SKM-1 treated with dmso at 0.1 percent for 144 hours (cell line): ENCODE measurements around the gene GRK4.
"Not testable (repeated sequence)": the region's sequence is repeated elsewhere in the genome, so short reads cannot be mapped to it uniquely, and the experiment has no call there.

Experiments
- DNase-seq: peaks from one replicate; lab custom pipeline; 2025; ENCODE audit not compliant: unreplicated experiment; lab: John Stamatoyannopoulos, UW

Gene GRK4

GRCh38 chr4:3037957-3038461 lies 74.6 kb downstream of the GRK4 start:
- DNase-seq: no peak

GRCh38 chr4:3039706-3040366 lies 76.5 kb downstream of the GRK4 start:
- DNase-seq: no peak

GRCh38 chr4:3040452-3041191 lies 77.3 kb downstream of the GRK4 start:
- no peak for DNase-seq

- no peak for DNase-seq
These were observed 78.1 kb downstream of the GRK4 start for GRCh38 chr4:3041192-3042142.

GRCh38 chr4:3042226-3042625 lies 78.9 kb downstream of the GRK4 start:
- DNase-seq: no peak

- no peak for DNase-seq
These were observed 80.1 kb downstream of the GRK4 start for GRCh38 chr4:3043282-3044020.

GRCh38 chr4:3044870-3045819 lies 81.8 kb downstream of the GRK4 start:
- peak; percentile 7 for DNase-seq

- no peak for DNase-seq
These were observed 82.8 kb downstream of the GRK4 start for GRCh38 chr4:3046162-3046561.

- no peak for DNase-seq
These were observed 83.3 kb downstream of the GRK4 start for GRCh38 chr4:3046623-3047022.

- peak; percentile 64 for DNase-seq
These were observed 84.3 kb downstream of the GRK4 start for GRCh38 chr4:3047464-3048286.

- not testable (repeated sequence) for DNase-seq
These were observed 87.9 kb downstream of the GRK4 start for GRCh38 chr4:3051141-3051897.

GRCh38 chr4:3054169-3054759 lies 90.9 kb downstream of the GRK4 start:
- DNase-seq: no peak

GRCh38 chr4:3059943-3060342 lies 96.6 kb downstream of the GRK4 start:
- no peak for DNase-seq

GRCh38 chr4:3060946-3061345 lies 97.6 kb downstream of the GRK4 start:
- DNase-seq: no peak

- DNase-seq: peak; percentile 74
These were observed 99.1 kb downstream of the GRK4 start for GRCh38 chr4:3062471-3062870.

- DNase-seq: no peak
These were observed 102.2 kb downstream of the GRK4 start for GRCh38 chr4:3065551-3065950.

GRCh38 chr4:3066836-3067400 lies 103.5 kb downstream of the GRK4 start:
- no peak for DNase-seq
